Neuron (in vitro differentiated cells): Measurements from ENCODE around the gene YPEL5.
A peak's percentile ranks its signal among the peaks of the same experiment; 100 is the strongest.

Source experiments
- H2AFZ ChIP-seq: one replicate; pipeline ENCODE4 v1.6.1; 2013; ENCODE audit warnings: low read depth, mild to moderate bottlenecking, inconsistent platforms, low read length, moderate library complexity
- H3K27me3 ChIP-seq: one replicate; pipeline ENCODE4 v1.6.1; 2013; ENCODE audit warnings: low read length; ENCODE audit not compliant: insufficient read depth
- H3K36me3 ChIP-seq: one replicate; pipeline ENCODE4 v1.6.1; 2013; ENCODE audit warnings: low read length; ENCODE audit not compliant: insufficient read depth
- H3K4me1 ChIP-seq: one replicate; pipeline ENCODE4 v1.6.1; 2013; ENCODE audit warnings: low read length; ENCODE audit not compliant: insufficient read depth
- H3K4me3 ChIP-seq: 2 replicates; pipeline ENCODE4 v1.5.1; 2013; ENCODE audit warnings: mild to moderate bottlenecking, low read length, moderate library complexity
- H3K9me3 ChIP-seq: one replicate; pipeline ENCODE4 v1.6.1; 2013; ENCODE audit warnings: low read length

YPEL5 gene

DNA sequence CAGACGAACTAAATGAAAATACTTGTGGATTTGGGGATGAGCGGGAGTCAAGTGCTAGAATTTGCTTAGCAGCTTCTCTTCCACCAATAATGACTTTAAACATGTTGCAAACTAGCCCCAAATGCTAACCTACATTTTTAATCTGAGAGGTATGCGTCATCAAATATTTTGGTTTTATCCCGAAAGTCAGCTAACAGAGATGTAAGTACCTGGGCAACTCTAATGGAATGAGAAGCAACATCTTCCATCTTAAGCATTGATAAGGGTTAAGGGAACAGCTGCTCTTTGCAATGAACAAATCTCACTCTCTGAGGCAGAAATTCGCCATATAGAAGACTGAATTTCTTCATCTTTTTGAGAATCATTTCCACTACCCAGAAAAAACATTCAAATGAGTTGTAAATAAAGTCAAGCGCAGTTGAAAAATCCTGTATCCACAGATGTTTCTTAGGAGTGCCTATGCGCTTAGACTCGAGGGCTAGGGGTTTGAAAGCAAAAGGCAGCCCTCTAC lies 926 bp upstream of the YPEL5 start:
- peaks cover 4% of the 10 kb centered on the region for H3K36me3 ChIP-seq
- peaks cover 9% of the 10 kb centered on the region for H3K4me1 ChIP-seq
- H3K27me3 ChIP-seq = peaks cover 4% of the 10 kb centered on the region
- peak overlapping the region; percentile 48 for H3K4me3 ChIP-seq
- H2AFZ ChIP-seq = peak overlapping the region; percentile 75
- H3K9me3 ChIP-seq = no peaks in the 10 kb centered on the region

DNA sequence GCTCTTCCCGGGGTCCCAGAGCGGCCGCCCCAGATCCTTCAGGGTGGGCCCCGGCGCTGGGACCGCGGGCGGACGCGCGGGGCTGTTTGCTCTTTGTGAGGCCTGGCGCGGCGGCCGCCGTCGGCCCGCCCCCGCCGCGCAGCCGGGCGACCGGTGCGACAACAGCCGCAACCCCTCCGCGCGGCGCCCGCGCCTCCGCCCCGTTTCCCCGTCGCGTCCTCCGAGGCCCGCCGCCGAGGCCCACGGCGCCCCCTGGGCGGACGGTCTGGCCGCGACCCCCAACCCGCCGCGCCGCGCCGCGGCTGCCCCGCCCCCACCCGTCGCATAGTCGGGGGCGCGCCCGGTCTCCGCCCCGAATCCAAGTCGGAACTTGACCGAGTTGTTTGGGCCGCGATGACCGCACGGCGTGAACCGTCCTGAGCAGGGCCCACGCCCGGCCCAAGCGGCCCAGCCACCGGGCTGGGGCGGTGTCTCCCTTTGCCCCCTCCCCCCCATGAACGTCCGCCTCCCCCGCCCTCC lies 448 bp downstream of the YPEL5 start:
- Histone ChIP-seq H3K4me3 (peak overlapping the region; percentile 85), H3K27me3 (no peaks in the 10 kb centered on the region), H3K36me3 (peaks cover 9% of the 10 kb centered on the region), H2AFZ (peak overlapping the region; percentile 3), H3K9me3 (no peaks in the 10 kb centered on the region), H3K4me1 (peaks cover 9% of the 10 kb centered on the region)

DNA sequence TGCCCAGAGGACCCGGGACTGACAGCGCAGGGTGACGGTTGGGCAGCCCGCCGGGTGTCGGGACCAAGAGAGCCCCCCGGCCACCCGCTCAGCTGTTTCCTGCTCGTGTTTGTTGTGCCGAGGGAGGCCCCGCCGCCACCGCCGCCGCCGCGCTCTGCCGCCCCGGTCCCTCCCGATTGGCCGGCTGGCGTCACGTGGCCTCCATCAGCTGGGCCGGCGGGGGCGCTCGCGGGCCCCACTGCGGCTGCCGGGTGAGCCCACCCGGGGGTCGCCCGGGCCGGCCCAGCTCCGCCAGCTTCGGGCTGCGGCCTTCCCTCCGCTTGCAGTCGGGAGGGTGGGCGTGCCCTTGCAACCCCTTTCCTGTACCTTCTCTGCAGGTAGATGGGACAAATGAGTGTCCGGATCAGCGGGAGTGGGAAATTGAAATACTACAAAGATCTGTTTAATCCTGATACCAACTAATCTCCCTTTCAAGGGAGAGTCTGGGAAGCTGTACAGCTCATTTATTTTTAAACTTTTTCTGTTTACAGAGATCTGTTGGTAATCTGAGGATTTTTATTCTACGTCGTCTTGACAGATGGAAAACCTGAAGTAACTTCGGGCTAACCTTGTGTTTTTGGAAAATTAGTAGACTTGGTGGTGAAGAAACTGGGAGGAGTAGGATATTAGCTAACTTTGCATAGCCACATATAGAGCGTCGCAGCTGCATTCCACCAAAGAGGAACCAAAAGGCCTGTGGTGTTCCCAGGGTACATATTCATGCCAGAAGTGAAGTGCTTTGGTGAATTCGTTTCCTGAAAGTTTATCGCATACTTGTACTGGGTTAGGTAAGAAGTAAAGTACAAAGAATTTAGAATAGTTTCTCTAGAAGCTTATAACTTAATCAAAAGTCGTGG lies 1.2 kb downstream of the YPEL5 start:
- Histone ChIP-seq H3K4me1 (peaks cover 9% of the 10 kb centered on the region), H2AFZ (peak overlapping the region; percentile 3), H3K9me3 (no peaks in the 10 kb centered on the region), H3K36me3 (peaks cover 9% of the 10 kb centered on the region), H3K4me3 (peak overlapping the region; percentile 85), H3K27me3 (no peaks in the 10 kb centered on the region)

DNA sequence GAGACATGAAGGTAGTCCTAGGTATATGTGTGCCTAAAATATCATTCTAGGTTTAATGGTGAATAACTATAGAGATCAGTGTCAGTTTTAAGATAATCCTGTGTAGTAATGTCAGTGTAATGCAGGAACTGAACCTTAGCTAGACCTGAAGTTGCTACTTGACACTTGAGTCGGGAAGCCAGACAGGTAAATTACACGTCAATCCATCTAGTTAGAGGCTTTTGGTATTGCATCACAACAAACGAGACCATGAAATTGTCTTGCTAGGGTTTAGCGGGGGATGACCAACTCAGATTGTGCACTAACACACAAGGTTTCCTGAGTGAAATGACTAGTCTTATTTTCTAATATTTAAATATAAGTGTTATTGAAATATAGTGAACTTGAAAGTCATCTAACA lies 2.0 kb downstream of the YPEL5 start:
- H3K36me3 ChIP-seq = peaks cover 12% of the 10 kb centered on the region
- H2AFZ ChIP-seq = no peak overlapping the region
- H3K4me1 ChIP-seq = peaks cover 9% of the 10 kb centered on the region
- H3K9me3 ChIP-seq = no peaks in the 10 kb centered on the region
- no peaks in the 10 kb centered on the region for H3K27me3 ChIP-seq
- H3K4me3 ChIP-seq = no peak overlapping the region

DNA sequence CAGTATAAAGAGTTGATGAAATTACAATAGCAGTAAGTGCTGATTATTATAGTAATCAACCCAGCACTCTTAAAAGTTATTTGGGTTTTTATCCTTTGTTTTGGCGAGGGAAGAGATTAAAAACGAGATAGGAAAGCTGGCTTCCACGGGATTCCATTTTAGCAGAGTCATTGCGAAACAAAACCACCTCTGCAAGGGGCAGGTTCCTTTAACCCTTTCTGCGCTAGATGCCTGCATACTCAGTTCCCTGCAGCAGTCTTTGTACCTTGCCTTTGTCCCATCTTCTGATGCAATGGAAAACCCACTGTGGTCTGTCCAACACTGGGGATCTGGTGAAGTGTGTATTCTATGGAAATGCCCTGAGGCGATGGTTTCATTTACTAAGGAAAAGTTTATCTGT lies 2.7 kb downstream of the YPEL5 start:
- no peak overlapping the region for H3K4me3 ChIP-seq
- H3K9me3 ChIP-seq = no peaks in the 10 kb centered on the region
- H2AFZ ChIP-seq = no peak overlapping the region
- peaks cover 15% of the 10 kb centered on the region for H3K36me3 ChIP-seq
- H3K27me3 ChIP-seq = no peaks in the 10 kb centered on the region
- H3K4me1 ChIP-seq = peaks cover 9% of the 10 kb centered on the region

DNA sequence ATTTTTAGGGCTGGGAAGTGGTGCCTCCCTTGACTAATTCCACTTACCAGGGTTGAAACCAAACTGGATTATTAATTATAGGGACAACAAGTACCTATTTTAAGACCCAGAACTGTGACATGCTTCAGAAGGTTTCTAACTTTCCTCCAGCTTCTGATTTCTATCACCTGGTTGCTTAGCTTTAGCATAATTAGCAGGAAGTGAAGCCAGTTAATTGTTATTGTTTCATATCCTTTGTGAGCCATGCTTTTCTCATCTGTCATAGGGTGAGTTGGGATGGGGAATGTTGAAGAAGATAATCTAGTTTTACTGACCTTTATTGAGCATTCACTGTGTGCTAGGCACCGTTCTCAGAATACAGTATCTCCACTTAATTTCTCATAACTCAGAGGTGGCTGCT lies 3.2 kb downstream of the YPEL5 start:
- peaks cover 9% of the 10 kb centered on the region for H3K4me1 ChIP-seq
- H3K27me3 ChIP-seq = no peaks in the 10 kb centered on the region
- no peak overlapping the region for H2AFZ ChIP-seq
- H3K4me3 ChIP-seq = no peak overlapping the region
- H3K9me3 ChIP-seq = no peaks in the 10 kb centered on the region
- H3K36me3 ChIP-seq = peaks cover 15% of the 10 kb centered on the region

DNA sequence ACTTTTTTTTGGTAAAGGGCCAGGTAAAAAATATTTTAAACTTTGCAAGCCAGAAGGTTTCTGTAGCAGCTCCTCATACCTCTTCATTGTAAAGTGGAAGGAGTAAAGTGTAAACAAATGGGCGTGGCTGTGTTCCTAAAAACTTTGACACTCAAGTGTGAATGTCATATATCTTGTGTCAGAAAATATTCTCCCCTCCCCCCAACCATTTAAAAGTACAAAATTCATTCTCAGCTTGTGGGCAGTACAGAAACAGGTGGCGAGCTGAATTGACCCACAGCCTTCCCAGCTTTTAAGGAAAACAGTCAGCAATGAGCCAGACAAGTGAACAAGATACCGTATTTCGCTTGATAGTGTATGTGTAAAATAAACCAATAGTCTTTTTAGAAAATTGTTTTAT lies 4.0 kb downstream of the YPEL5 start:
- H3K4me1 ChIP-seq = peaks cover 9% of the 10 kb centered on the region
- H3K27me3 ChIP-seq = no peaks in the 10 kb centered on the region
- H3K9me3 ChIP-seq = no peaks in the 10 kb centered on the region
- H2AFZ ChIP-seq = no peak overlapping the region
- no peak overlapping the region for H3K4me3 ChIP-seq
- H3K36me3 ChIP-seq = peaks cover 18% of the 10 kb centered on the region

DNA sequence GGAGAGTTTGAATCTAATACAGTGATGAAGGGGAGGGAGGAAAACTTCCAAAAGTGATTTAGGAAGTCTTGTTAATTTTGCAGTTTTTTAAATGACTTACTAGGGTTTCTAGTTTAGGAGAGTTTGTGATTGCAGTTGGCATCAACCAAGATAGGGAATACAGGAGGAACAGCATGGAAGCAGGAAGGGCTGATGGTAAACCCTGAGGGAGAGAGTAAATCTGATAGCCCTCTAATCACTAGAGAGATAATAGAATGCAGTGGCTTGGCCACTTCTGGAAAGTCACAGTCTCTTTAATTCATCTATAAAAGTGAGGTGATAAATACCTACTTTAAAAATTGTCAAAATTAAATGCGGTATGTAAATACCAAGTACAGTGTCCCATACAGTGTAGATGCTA lies 5.6 kb downstream of the YPEL5 start:
- H3K36me3 ChIP-seq = peaks cover 27% of the 10 kb centered on the region
- no peaks in the 10 kb centered on the region for H3K27me3 ChIP-seq
- no peak overlapping the region for H3K4me3 ChIP-seq
- no peaks in the 10 kb centered on the region for H3K9me3 ChIP-seq
- no peak overlapping the region for H2AFZ ChIP-seq
- peaks cover 7% of the 10 kb centered on the region for H3K4me1 ChIP-seq

DNA sequence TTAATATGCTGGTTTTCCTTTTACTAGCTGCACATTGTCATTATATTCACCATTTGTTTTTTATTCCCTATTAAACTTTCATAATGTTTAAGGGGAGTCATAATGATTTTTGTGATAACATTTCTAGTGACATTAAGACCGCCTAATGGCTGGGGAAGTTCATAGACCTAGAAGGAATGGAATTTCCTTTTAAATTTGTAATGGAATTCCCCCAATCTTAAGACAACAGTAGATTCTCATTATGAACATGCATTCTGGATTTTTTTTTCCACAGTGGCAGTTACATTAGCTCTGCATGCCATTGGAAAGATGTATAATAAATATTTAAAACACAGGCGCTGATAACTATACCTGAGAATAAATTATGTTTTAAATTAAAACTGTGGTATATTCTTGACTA lies 8.4 kb downstream of the YPEL5 start:
- peaks cover 50% of the 10 kb centered on the region for H3K36me3 ChIP-seq
- H3K27me3 ChIP-seq = no peaks in the 10 kb centered on the region

DNA sequence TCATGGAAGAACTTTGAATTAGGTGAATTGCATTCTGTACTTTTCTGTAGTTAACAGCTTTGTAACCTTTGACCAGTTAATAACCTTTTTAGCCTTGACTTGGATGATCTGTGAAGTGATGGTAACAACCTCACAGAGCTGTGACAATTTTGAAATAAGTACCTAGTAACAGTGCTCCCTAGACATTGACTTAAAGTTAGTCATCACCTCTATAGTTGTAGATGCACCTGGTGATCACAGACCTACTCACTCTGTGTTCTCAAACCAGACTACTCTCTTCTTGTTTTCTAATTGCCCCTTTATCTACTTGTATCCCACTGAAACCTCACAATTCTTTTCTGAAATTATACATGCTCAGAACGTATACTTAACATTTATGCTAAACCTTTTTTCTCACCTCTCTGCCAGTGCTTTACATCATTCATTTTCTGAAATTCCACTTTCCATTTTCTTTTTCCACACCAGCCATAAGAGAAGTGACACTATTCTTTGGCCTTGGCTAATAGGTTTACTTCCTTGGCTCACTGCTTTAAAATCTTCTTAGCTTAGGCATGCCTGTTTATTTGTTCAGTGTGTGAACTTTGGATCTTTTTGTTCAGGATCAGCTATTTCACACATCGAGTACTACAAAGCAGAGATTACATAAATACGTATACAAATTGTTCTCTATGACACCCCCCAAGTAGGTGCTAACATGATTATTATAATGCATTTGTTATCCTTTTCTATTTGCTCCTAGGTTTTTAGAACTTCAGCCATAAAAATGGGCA lies 9.3 kb downstream of the YPEL5 start:
- H3K4me3 ChIP-seq = no peak overlapping the region

More for the DNA sequence above, 8.4 kb downstream of the YPEL5 start:
- no peaks in the 10 kb centered on the region for H3K4me1 ChIP-seq
- H3K4me3 ChIP-seq = no peak overlapping the region
- no peak overlapping the region for H2AFZ ChIP-seq
- no peaks in the 10 kb centered on the region for H3K9me3 ChIP-seq

DNA sequence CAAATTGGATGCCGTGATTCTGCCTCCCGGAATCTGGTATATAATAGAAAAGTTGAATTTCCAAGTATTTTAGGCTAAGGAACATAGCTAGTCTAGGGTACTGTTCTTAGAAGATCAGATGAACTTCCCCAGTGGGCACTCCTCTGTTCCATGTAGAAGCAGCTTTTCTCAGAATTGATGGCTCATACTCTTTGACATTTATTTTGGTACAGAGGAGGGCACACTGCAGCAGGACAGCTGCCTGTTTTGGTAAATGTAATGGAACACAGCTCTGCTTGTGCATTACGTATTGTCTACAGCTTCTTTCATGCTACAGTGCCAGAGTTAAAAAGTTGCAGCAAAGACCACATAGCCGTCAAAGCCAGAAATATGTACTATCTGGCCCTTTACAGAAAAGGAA lies 10.8 kb downstream of the YPEL5 start:
- H3K36me3 ChIP-seq = peaks cover 50% of the 10 kb centered on the region
- no peak overlapping the region for H3K4me3 ChIP-seq
- no peaks in the 10 kb centered on the region for H3K9me3 ChIP-seq
- H2AFZ ChIP-seq = no peak overlapping the region
- no peaks in the 10 kb centered on the region for H3K27me3 ChIP-seq
- H3K4me1 ChIP-seq = no peaks in the 10 kb centered on the region

More for the DNA sequence above, 9.3 kb downstream of the YPEL5 start:
- no peaks in the 10 kb centered on the region for H3K27me3 ChIP-seq
- H3K36me3 ChIP-seq = peaks cover 54% of the 10 kb centered on the region
- no peaks in the 10 kb centered on the region for H3K4me1 ChIP-seq
- no peak overlapping the region for H2AFZ ChIP-seq
- no peaks in the 10 kb centered on the region for H3K9me3 ChIP-seq

DNA sequence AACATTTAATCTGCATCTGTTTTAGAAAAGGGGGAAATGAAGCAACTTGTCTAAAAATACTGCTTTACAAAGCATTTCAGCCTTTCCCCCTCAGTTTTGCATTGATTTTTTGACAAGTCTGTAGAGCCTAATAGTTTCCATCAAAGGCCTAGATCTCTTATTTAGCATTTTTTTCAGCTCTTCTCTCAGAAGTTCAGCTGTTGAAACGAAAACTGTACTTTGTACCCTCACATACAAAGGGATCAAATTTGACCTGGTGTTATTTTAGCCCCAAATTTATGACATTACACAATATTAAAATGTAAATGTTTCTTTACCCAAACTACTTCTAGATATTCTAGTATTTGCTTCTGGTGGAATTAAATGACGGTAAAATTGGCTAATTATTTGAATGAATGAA lies 13.0 kb downstream of the YPEL5 start:
- H3K4me1 ChIP-seq = no peaks in the 10 kb centered on the region
- peaks cover 43% of the 10 kb centered on the region for H3K36me3 ChIP-seq
- no peaks in the 10 kb centered on the region for H3K9me3 ChIP-seq
- no peak overlapping the region for H2AFZ ChIP-seq
- H3K27me3 ChIP-seq = no peaks in the 10 kb centered on the region
- H3K4me3 ChIP-seq = no peak overlapping the region
